H1 (cell line): ENCODE results near the gene LDLRAD4. TPM values are rescaled to one million over a fixed set of nuclear protein-coding genes. Genes with fewer than 3 reads are reported as not detected.

Experiments used
- CTCF ChIA-PET: fragments of 300-600 bp; sonication (Branson Sonifier 250); formaldehyde crosslinking; loops from one replicate; lab custom pipeline; 2021; ENCODE audit not compliant: partially characterized antibody; lab: Charles Lee
- POLR2A ChIA-PET: fragments of 300-600 bp; sonication (Branson Sonifier 250); formaldehyde crosslinking; loops from one replicate; lab custom pipeline; 2021; ENCODE audit warnings: inconsistent platforms; ENCODE audit not compliant: partially characterized antibody; lab: Charles Lee
- DNase-seq, 2 experiments: peaks; one replicate each; pipeline versions ENCODE4 v3.0.0 to v3.0.0-alpha.2; 2010 to 2022; ENCODE audit warnings: low spot score in 2 of 2, low read depth in 1 of 2, mixed read lengths in 1 of 2
- FAIRE-seq: peaks from 2 replicates; lab custom pipeline; 2011; peaks lifted over from hg19 to GRCh38; lab: Jason Lieb, UNC
- H2AFZ ChIP-seq: 2 replicates; pipeline ENCODE4 v1.8.1; 2012; ENCODE audit warnings: low read length, inconsistent platforms
- H2AK5ac ChIP-seq: 2 replicates; pipeline ENCODE4 v1.6.1; 2013; ENCODE audit warnings: low read depth, low read length
- H2BK120ac ChIP-seq: replicated peaks from 2 replicates; pipeline ENCODE3; 2013; ENCODE audit warnings: low read depth, low read length, inconsistent platforms
- H2BK12ac ChIP-seq: 2 replicates; pipeline ENCODE4 v1.6.1; 2013; ENCODE audit warnings: low read depth, low read length
- H2BK15ac ChIP-seq: 2 replicates; pipeline ENCODE4 v1.6.1; 2013; ENCODE audit warnings: low read length
- H2BK20ac ChIP-seq: 2 replicates; pipeline ENCODE4 v1.6.1; 2013; ENCODE audit warnings: low read length
- H2BK5ac ChIP-seq: 2 replicates; pipeline ENCODE4 v1.6.1; 2013; ENCODE audit warnings: low read depth, low read length
- H3K14ac ChIP-seq: 2 replicates; pipeline ENCODE4 v1.6.1; 2013; ENCODE audit warnings: inconsistent platforms; ENCODE audit not compliant: insufficient read length
- H3K18ac ChIP-seq: 2 replicates; pipeline ENCODE4 v1.6.1; 2013; ENCODE audit warnings: low read length; ENCODE audit errors: extremely low read depth
- H3K23ac ChIP-seq: 2 replicates; pipeline ENCODE4 v1.6.1; 2013; ENCODE audit warnings: inconsistent platforms; ENCODE audit not compliant: insufficient read length
- H3K23me2 ChIP-seq: 2 replicates; pipeline ENCODE4 v1.6.1; 2013; ENCODE audit warnings: low read depth, low read length
- H3K27ac ChIP-seq: 2 replicates; pipeline ENCODE4 v1.6.1; 2011; ENCODE audit warnings: low read depth, low read length, inconsistent platforms
- H3K27me3 ChIP-seq, 4 experiments: replicated peaks in 1 of 4; 1 replicate in 1 of 4; 2 replicates in 3 of 4; pipeline versions ENCODE4 v1.6.1 to v1.8.1; 2011 to 2013; ENCODE audit warnings: low read length in 3 of 4, mild to moderate bottlenecking in 3 of 4, inconsistent platforms in 2 of 4, mixed read lengths in 2 of 4, moderate library complexity in 1 of 4; ENCODE audit not compliant: control insufficient read depth in 3 of 4, insufficient read depth in 3 of 4; ENCODE audit errors: extremely low read depth in 1 of 4
- H3K36me3 ChIP-seq, 4 experiments: 2 replicates each; pipeline versions ENCODE4 v1.6.1 to v1.8.1; 2011 to 2013; ENCODE audit warnings: mild to moderate bottlenecking in 4 of 4, low read length in 3 of 4, moderate library complexity in 2 of 4, control low read depth in 1 of 4, inconsistent platforms in 1 of 4; ENCODE audit not compliant: insufficient read depth in 4 of 4, control insufficient read depth in 2 of 4
- H3K4ac ChIP-seq: replicated peaks from 2 replicates; pipeline ENCODE3; 2013; ENCODE audit warnings: low read length, low read depth, mixed read lengths, inconsistent platforms; ENCODE audit not compliant: insufficient read length
- H3K4me1 ChIP-seq, 4 experiments: replicated peaks in 1 of 4; 1 replicate in 1 of 4; 2 replicates in 3 of 4; pipeline versions ENCODE4 v1.6.1 to v1.8.1; 2011 to 2013; ENCODE audit warnings: low read length in 3 of 4, inconsistent platforms in 2 of 4, mixed read lengths in 1 of 4; ENCODE audit not compliant: insufficient read depth in 4 of 4, control insufficient read depth in 3 of 4
- H3K4me2 ChIP-seq, 2 experiments: 2 replicates each; pipeline versions ENCODE4 v1.6.1 to v1.8.1; 2011 to 2013; ENCODE audit warnings: low read depth in 2 of 2, low read length in 2 of 2, control low read depth in 1 of 2, inconsistent platforms in 1 of 2, mild to moderate bottlenecking in 1 of 2; ENCODE audit not compliant: insufficient read depth in 1 of 2
- H3K4me3 ChIP-seq, 4 experiments: fragments of 200-600, 300-600 bp in 1 of 4; sonication (generic), shearing (Covaris generic), sonication (Bioruptor Twin) in 1 of 4; 2 replicates each; pipeline versions ENCODE4 v1.5.1 to v1.8.1; 2011 to 2016; ENCODE audit warnings: low read length in 4 of 4, low read depth in 3 of 4, control low read depth in 2 of 4, inconsistent platforms in 2 of 4, mild to moderate bottlenecking in 2 of 4, mixed read lengths in 1 of 4, moderate library complexity in 1 of 4; ENCODE audit not compliant: insufficient read depth in 2 of 4; ENCODE audit errors: extremely low read depth in 1 of 4
- H3K56ac ChIP-seq: replicated peaks from 2 replicates; pipeline ENCODE3; 2013; ENCODE audit warnings: low read depth, mild to moderate bottlenecking, mixed read lengths, low read length, inconsistent platforms; ENCODE audit not compliant: insufficient read length
- H3K79me1 ChIP-seq: 2 replicates; pipeline ENCODE4 v1.6.1; 2013; ENCODE audit warnings: low read depth, low read length, control low read depth
- H3K79me2 ChIP-seq, 2 experiments: 2 replicates each; pipeline versions ENCODE4 v1.6.1 to v1.8.1; 2012 to 2013; ENCODE audit warnings: low read length in 2 of 2, mild to moderate bottlenecking in 2 of 2, inconsistent platforms in 1 of 2; ENCODE audit not compliant: insufficient read depth in 2 of 2, control insufficient read depth in 1 of 2
- H3K9ac ChIP-seq, 4 experiments: replicated peaks in 1 of 4; 1 replicate in 1 of 4; 2 replicates in 3 of 4; pipeline versions ENCODE4 v1.6.1 to v1.8.1; 2011 to 2013; ENCODE audit warnings: low read depth in 3 of 4, low read length in 3 of 4, control low read depth in 2 of 4, mild to moderate bottlenecking in 2 of 4, moderate library complexity in 2 of 4, inconsistent platforms in 1 of 4; ENCODE audit errors: extremely low read depth in 1 of 4
- H3K9me3 ChIP-seq, 2 experiments: 2 replicates each; pipeline versions ENCODE4 v1.6.1 to v1.8.1; 2012 to 2013; ENCODE audit warnings: mild to moderate bottlenecking in 2 of 2, moderate library complexity in 2 of 2, control low read depth in 1 of 2, inconsistent platforms in 1 of 2, low read depth in 1 of 2, low read length in 1 of 2, mixed read lengths in 1 of 2; ENCODE audit not compliant: insufficient read depth in 2 of 2
- H4K20me1 ChIP-seq, 2 experiments: replicated peaks in 1 of 2; 2 replicates each; pipeline versions ENCODE3 to v1.8.1; 2011 to 2013; ENCODE audit warnings: inconsistent platforms in 2 of 2, low read length in 2 of 2, mild to moderate bottlenecking in 1 of 2; ENCODE audit not compliant: insufficient read depth in 2 of 2, control insufficient read depth in 1 of 2
- H4K5ac ChIP-seq: 2 replicates; pipeline ENCODE4 v1.6.1; 2013; ENCODE audit warnings: low read length, low read depth, mixed read lengths, inconsistent platforms; ENCODE audit not compliant: insufficient read length
- H4K8ac ChIP-seq: 2 replicates; pipeline ENCODE4 v1.8.0; 2013; ENCODE audit warnings: mild to moderate bottlenecking, moderate library complexity, low read length, inconsistent platforms; ENCODE audit not compliant: insufficient read depth; ENCODE audit errors: extremely low read depth
- H4K91ac ChIP-seq: replicated peaks from 2 replicates; pipeline ENCODE3; 2013; ENCODE audit warnings: low read length, mixed read lengths, inconsistent platforms; ENCODE audit not compliant: insufficient read length
- BRCA1 ChIP-seq: IDR thresholded peaks from 2 replicates; pipeline ENCODE4 v1.6.1; 2012; ENCODE audit warnings: low read depth, low read length, improper control_type of control experiment
- CEBPB ChIP-seq: IDR thresholded peaks from 2 replicates; pipeline ENCODE4 v1.6.1; 2012; ENCODE audit warnings: low read depth, low read length
- CHD2 ChIP-seq: IDR thresholded peaks from 2 replicates; pipeline ENCODE4 v1.6.1; 2012; ENCODE audit warnings: low read length, improper control_type of control experiment
- HDAC2 ChIP-seq, 2 experiments: fragments of 300-600 bp in 1 of 2; sonication (generic) in 1 of 2; IDR thresholded peaks; 2 replicates each; pipeline ENCODE4 v1.6.1; 2011 to 2012; ENCODE audit warnings: low read depth in 2 of 2, low read length in 2 of 2, mild to moderate bottlenecking in 2 of 2, moderate library complexity in 2 of 2, borderline replicate concordance in 1 of 2, inconsistent platforms in 1 of 2
- JUN ChIP-seq: IDR thresholded peaks from 2 replicates; pipeline ENCODE4 v1.6.1; 2011; ENCODE audit warnings: low read depth, mild to moderate bottlenecking, improper control_type of control experiment, low read length
- JUND ChIP-seq: IDR thresholded peaks from 2 replicates; pipeline ENCODE4 v1.6.1; 2011; ENCODE audit warnings: mild to moderate bottlenecking, improper control_type of control experiment, low read length
- NRF1 ChIP-seq: IDR thresholded peaks from 2 replicates; pipeline ENCODE4 v1.6.1; 2011; ENCODE audit warnings: mild to moderate bottlenecking, low read depth, low read length, improper control_type of control experiment
- POU5F1 ChIP-seq: IDR thresholded peaks from 2 replicates; pipeline ENCODE4 v1.6.1; 2011; ENCODE audit warnings: low read depth, mild to moderate bottlenecking, low read length, moderate library complexity
- SP1 ChIP-seq: IDR thresholded peaks from 2 replicates; pipeline ENCODE4 v1.6.1; 2011; ENCODE audit warnings: low read depth, low read length
- SRF ChIP-seq: IDR thresholded peaks from 2 replicates; pipeline ENCODE4 v1.6.1; 2011; ENCODE audit warnings: mild to moderate bottlenecking, low read depth, low read length, moderate library complexity
- WGBS, 2 experiments: shearing (Covaris generic) in 1 of 2; methylation state at CpG; one replicate each; pipeline versions ENCODE4 v1.1.6 to v1.1.7; 2013 to 2015; ENCODE audit warnings: low lambda C conversion rate in 2 of 2, mixed read lengths in 2 of 2, inconsistent platforms in 1 of 2, low coverage in 1 of 2, missing lambda C conversion rate in 1 of 2; ENCODE audit not compliant: insufficient replicate concordance in 2 of 2, insufficient coverage in 1 of 2, insufficient read length in 1 of 2; ENCODE audit errors: extremely low coverage in 1 of 2, missing lambda C conversion rate in 1 of 2; 5-methylcytosine and 5-hydroxymethylcytosine counted together
- polyA plus RNA-seq, 7 experiments: library from polyadenylated mRNA; depleted of rRNA in 3 of 7; stranded (reverse) in 5 of 7; unstranded in 2 of 7; fragments of >200 nt in 5 of 7; fragments of 200-250 nt in 2 of 7; gene quantifications; 1 replicate in 5 of 7; 2 replicates in 1 of 7; 4 replicates in 1 of 7; pipeline versions ENCODE4 v1.2.1 to v1.2.3, GENCODE V29; 2011 to 2013; ENCODE audit warnings: missing spikeins in 2 of 7, mixed read lengths in 2 of 7
- total RNA-seq: library from RNA; stranded (reverse); fragmentation: NEBNext Ultra II Directional; extraction: Animal tissue kit (Norgen Biotek cat#: 25700); gene quantifications from 2 replicates; pipeline ENCODE4 v1.2.1, GENCODE V29; 2021
- TF ChIP-seq, protein P1 (sequence below): IDR thresholded peaks from 2 replicates; pipeline ENCODE4 v1.6.1; 2011; ENCODE audit warnings: low read length, improper control_type of control experiment

The LDLRAD4 gene
- total and polyA plus RNA-seq, 2 of the 8 experiments (the other 6 are each of a cell fraction or from before 2014, with no cell fraction given), result 0.77 to 1.4 TPM

DNA sequence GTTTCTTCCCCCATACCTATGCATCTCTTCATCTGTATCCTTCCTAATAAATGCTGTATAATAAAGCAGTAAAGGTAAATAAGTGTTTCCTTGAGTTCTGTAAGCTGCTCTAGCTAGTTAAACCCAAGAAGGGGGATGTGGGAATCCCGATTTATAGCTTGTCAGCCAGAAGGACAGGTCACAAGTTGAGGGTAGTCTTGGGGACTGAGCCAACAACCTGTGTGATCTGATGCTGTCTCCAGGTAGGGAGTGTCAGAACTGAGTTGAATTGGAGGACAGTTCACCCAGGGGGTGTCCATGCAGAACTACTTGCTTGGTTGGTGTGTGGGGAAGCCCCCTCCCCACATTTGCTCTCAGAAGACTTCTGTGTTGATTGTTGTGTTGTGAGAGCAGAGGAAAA is 112.4 kb downstream of the LDLRAD4 start:
- H4K5ac ChIP-seq, result no peak overlapping the region
- no peaks in the 10 kb centered on the region for H3K4me1 ChIP-seq
- ChIA-PET CTCF (no interaction called here), POLR2A (no interaction called here)
- no peak overlapping the region for H3K4ac ChIP-seq
- H3K79me1 ChIP-seq, result no peaks in the 10 kb centered on the region
- no peak overlapping the region for H4K91ac ChIP-seq
- no peak overlapping the region for H3K18ac ChIP-seq
- 0 out of 4 replicates have a peak, but pooled peaks cover 0 to 2% of the 10 kb centered on the region in 2 experiments for H3K9me3 ChIP-seq
- no peak overlapping the region for H3K56ac ChIP-seq
- H2AK5ac ChIP-seq, result no peak overlapping the region
- no peak overlapping the region for H2BK15ac ChIP-seq
- WGBS, 2 experiments, result 100% methylated on average over 1 of the region's 1 CpG; no CpG with 5 or more reads in 1 of the 2 experiments
- H3K23me2 ChIP-seq, result no peaks in the 10 kb centered on the region
- no peak overlapping the region for H3K23ac ChIP-seq
- H3K9ac ChIP-seq, result no peak overlapping the region
- H3K36me3 ChIP-seq, result no peaks in the 10 kb centered on the region
- no peak overlapping the region for H2BK5ac ChIP-seq
- H3K4me3 ChIP-seq, result no peak overlapping the region
- no peak for FAIRE-seq
- no peak for DNase-seq
- no peak overlapping the region for H4K8ac ChIP-seq
- H3K4me2 ChIP-seq, result no peak overlapping the region
- H2BK20ac ChIP-seq, result no peak overlapping the region
- no peaks in the 10 kb centered on the region for H4K20me1 ChIP-seq
- no peak overlapping the region for H3K27ac ChIP-seq
- H3K27me3 ChIP-seq, result no peaks in the 10 kb centered on the region
- H3K79me2 ChIP-seq, result no peaks in the 10 kb centered on the region
- no peak overlapping the region for H2BK12ac ChIP-seq
- no peak overlapping the region for H3K14ac ChIP-seq
- TF ChIP-seq POU5F1 (no peak), NRF1 (no peak), CHD2 (no peak), SRF (no peak), HDAC2 (IDR thresholded peaks at IDR 0.05; ENCODE audit: borderline replicate concordance in 1 of 2, low read depth in 2 of 2, low read length in 2 of 2) (no peak), SP1 (no peak), JUND (no peak), BRCA1 (no peak), CEBPB (no peak), JUN (no peak)
- TF ChIP-seq, protein P1, sequence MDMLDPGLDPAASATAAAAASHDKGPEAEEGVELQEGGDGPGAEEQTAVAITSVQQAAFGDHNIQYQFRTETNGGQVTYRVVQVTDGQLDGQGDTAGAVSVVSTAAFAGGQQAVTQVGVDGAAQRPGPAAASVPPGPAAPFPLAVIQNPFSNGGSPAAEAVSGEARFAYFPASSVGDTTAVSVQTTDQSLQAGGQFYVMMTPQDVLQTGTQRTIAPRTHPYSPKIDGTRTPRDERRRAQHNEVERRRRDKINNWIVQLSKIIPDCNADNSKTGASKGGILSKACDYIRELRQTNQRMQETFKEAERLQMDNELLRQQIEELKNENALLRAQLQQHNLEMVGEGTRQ, result no peak
- H2AFZ ChIP-seq, result no peak overlapping the region
- no peak overlapping the region for H2BK120ac ChIP-seq
